Adrenal gland (tissue), 12 donors: Measurements from ENCODE around the gene FABP7. TPM values are rescaled to one million over a fixed set of nuclear protein-coding genes. Genes with fewer than 3 reads are reported as not detected.

Source experiments
- DNase-seq, 7 donors: peaks; one replicate each; pipeline ENCODE4 v3.0.0-alpha.2; 2019 to 2020
- H3K27ac ChIP-seq, 5 donors: fragments of 200-600 bp; sonication (generic) in 4 of 5; 1 replicate in 3 of 5; 2 replicates in 2 of 5; pipeline versions ENCODE4 v1.5.1 to v1.8.0; 2016 to 2020; ENCODE audit warnings: mild to moderate bottlenecking in 1 of 5
- H3K27me3 ChIP-seq: fragments of 200-600 bp; 2 replicates; pipeline ENCODE4 v1.8.0; 2021
- H3K36me3 ChIP-seq, 2 donors: fragments of 200-600 bp; replicated peaks in 1 of 2; 1 replicate in 1 of 2; 2 replicates in 1 of 2; pipeline versions ENCODE4 v1.5.1 to v1.8.0; 2018 to 2022
- H3K4me1 ChIP-seq, 2 donors: fragments of 200-600 bp; replicated peaks in 1 of 2; 1 replicate in 1 of 2; 2 replicates in 1 of 2; pipeline versions ENCODE4 v1.5.1 to v1.8.0; 2018 to 2021
- H3K4me3 ChIP-seq, 4 donors: fragments of 200-600 bp; sonication (generic) in 3 of 4; one replicate each; pipeline ENCODE4 v1.5.1; 2016 to 2018
- H3K9me3 ChIP-seq, 3 donors: fragments of 200-600 bp; sonication (generic) in 1 of 3; replicated peaks in 1 of 3; 1 replicate in 2 of 3; 2 replicates in 1 of 3; pipeline versions ENCODE4 v1.5.1 to v1.8.0; 2016 to 2021
- POLR2A ChIP-seq, 2 donors: fragments of 450-650 bp; IDR thresholded peaks; one replicate each; pipeline ENCODE4 v1.6.1; 2017; ENCODE audit warnings: antibody characterized with exemption in 2 of 2, mild to moderate bottlenecking in 2 of 2, moderate library complexity in 1 of 2
- WGBS, 4 donors: extraction: QIAGEN DNeasy Blood & Tissue Kit in 2 of 4; methylation state at CpG; one replicate each; pipeline versions ENCODE4 v1.1.5 to v1.1.7; 2013 to 2017; 5-methylcytosine and 5-hydroxymethylcytosine counted together
- intact Hi-C, 2 donors: fragments of 100-400 bp; cut with DNase I; formaldehyde crosslinking; loops; one replicate each; pipeline versions ENCODE4 v1.14.1 to v1.15.0; 2022 to 2023
- polyA plus RNA-seq, 3 donors: library from polyadenylated mRNA; stranded (reverse); fragments of 200-250 nt in 2 of 3; fragments of 350-450 nt in 1 of 3; fragmentation: Illumina TruSeq in 1 of 3; extraction: RNeasy Lipid Tissue Mini Kit (QIAGEN cat#74804) in 1 of 3; gene quantifications; one replicate each; pipeline ENCODE4 v1.2.3, GENCODE V29; 2013 to 2014
- total RNA-seq, 9 donors: library from RNA; depleted of rRNA in 4 of 9; stranded (reverse); fragments of >200 nt in 4 of 9; fragments of 120-200 nt in 1 of 9; fragmentation: NEBNext Ultra II Directional in 1 of 9; extraction: Animal tissue kit (Norgen Biotek cat#: 25700) in 1 of 9; gene quantifications; one replicate each; pipeline versions ENCODE4 v1.1.0 to v1.2.4, GENCODE V29; 2013 to 2023
- TF ChIP-seq, protein P1 (sequence below), 6 experiments: fragments of 450-650 bp in 4 of 6; fragments of 200-600 bp in 2 of 6; sonication (generic) in 1 of 6; IDR thresholded peaks; 1 replicate in 5 of 6; 2 replicates in 1 of 6; pipeline versions ENCODE4 v1.5.1 to v1.8.0; 2016 to 2021; ENCODE audit warnings: antibody characterized with exemption in 6 of 6, mild to moderate bottlenecking in 2 of 6, moderate library complexity in 1 of 6
- donor health status: healthy with polysubstance abuse.
- donor health status: Bipolar disorder and iron deficiency.
- donor health status: DM: yes; HTN: yes; CAD: no.
- donor health status: DM: no; HTN: no; CAD: no.
- donor health status: DM: no; HTN: no; CAD: no.
- donor health status: DM: yes; HTN: yes; CAD: no.

FABP7 gene
- total and polyA plus RNA-seq, 12 donors, result 0.22 TPM; not detected in 11

DNA sequence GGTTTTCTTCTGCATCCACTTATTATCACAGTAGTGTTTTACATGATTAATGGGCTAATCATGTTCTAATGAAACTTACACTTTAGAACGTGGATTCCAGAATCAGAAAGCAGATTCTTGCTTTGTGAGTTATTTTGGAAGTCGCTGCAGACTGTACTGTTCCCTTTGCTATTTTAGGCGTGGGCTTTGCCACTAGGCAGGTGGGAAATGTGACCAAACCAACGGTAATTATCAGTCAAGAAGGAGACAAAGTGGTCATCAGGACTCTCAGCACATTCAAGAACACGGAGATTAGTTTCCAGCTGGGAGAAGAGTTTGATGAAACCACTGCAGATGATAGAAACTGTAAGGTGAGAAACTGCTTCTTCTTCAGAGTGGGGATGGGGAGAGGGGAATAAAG, 598 bp downstream of the FABP7 start:
- no peak overlapping the region for H3K4me3 ChIP-seq
- DNase-seq, result no peak
- no peaks in the 10 kb centered on the region for H3K27me3 ChIP-seq
- TF ChIP-seq, protein P1, sequence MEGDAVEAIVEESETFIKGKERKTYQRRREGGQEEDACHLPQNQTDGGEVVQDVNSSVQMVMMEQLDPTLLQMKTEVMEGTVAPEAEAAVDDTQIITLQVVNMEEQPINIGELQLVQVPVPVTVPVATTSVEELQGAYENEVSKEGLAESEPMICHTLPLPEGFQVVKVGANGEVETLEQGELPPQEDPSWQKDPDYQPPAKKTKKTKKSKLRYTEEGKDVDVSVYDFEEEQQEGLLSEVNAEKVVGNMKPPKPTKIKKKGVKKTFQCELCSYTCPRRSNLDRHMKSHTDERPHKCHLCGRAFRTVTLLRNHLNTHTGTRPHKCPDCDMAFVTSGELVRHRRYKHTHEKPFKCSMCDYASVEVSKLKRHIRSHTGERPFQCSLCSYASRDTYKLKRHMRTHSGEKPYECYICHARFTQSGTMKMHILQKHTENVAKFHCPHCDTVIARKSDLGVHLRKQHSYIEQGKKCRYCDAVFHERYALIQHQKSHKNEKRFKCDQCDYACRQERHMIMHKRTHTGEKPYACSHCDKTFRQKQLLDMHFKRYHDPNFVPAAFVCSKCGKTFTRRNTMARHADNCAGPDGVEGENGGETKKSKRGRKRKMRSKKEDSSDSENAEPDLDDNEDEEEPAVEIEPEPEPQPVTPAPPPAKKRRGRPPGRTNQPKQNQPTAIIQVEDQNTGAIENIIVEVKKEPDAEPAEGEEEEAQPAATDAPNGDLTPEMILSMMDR (IDR thresholded peaks at IDR 0.05), result no peak
- no peak for TF ChIP-seq POLR2A (IDR thresholded peaks at IDR 0.05)
- no peaks in the 10 kb centered on the region for H3K36me3 ChIP-seq
- intact Hi-C loops, result no loop called here
- WGBS, 4 donors, result 54 to 59% (median 56%) methylated on average over 4 to 5 of the region's 5 CpGs
- H3K4me1 ChIP-seq, result no peaks in the 10 kb centered on the region
- no peak overlapping the region for H3K27ac ChIP-seq
- no peaks in the 10 kb centered on the region for H3K9me3 ChIP-seq

DNA sequence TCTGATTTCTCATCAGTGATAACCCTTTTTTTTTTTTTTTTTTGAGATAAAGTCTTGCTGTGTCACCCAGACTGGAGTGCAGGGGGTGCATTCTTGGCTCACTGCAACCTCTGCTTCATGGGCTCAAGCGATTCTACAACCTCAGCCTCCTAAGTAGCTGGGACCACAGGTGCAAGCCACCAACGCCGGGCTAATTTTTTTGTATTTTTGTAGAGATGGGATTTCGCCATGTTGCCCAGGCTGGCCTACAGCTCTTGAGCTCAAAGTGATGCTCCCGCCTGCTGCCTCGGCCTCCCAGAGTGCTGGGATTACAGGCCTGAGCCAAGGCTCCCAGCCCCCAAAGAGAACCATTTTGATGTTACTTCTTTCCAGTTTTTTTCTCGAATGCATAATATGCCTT, 2.2 kb downstream of the FABP7 start:
- WGBS, 4 donors, result 83 to 93% (median 90%) methylated on average over 7 of the region's 7 CpGs
- no peak for TF ChIP-seq POLR2A (IDR thresholded peaks at IDR 0.05)
- TF ChIP-seq, protein P1 (IDR thresholded peaks at IDR 0.05), result no peak
- no peaks in the 10 kb centered on the region for H3K4me1 ChIP-seq

DNA sequence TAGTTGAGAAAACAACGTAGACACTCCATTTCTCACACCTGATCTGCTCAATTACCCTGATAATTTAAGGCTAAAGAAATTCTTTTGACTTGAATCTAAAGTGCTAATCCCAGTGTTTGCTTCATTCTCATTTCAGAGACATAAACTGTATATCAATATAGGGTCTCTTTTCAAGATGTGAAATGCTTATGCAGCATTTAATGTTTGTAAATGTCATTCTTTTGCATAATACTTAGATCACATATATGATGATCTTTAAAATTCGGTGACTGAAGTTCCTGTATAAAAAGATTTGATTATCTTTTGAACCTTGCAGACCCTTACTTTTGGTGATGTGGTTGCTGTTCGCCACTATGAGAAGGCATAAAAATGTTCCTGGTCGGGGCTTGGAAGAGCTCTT, 3.9 kb downstream of the FABP7 start:
- WGBS, 4 donors, result 71 to 83% (median 76%) methylated on average over 4 of the region's 4 CpGs
- no peak for TF ChIP-seq POLR2A (IDR thresholded peaks at IDR 0.05)
- TF ChIP-seq, protein P1 (IDR thresholded peaks at IDR 0.05), result no peak
- Histone ChIP-seq H3K27me3 (no peaks in the 10 kb centered on the region), H3K9me3 (no peaks in the 10 kb centered on the region), H3K4me3 (no peak overlapping the region), H3K4me1 (peaks cover under 1 to 2% of the 10 kb centered on the region in 2 donors), H3K27ac (no peak overlapping the region), H3K36me3 (no peaks in the 10 kb centered on the region)
- no peak for DNase-seq
- intact Hi-C loops, result no loop called here

More for the DNA sequence above, 2.2 kb downstream of the FABP7 start:
- intact Hi-C loops, result no loop called here
- H3K27me3 ChIP-seq, result no peaks in the 10 kb centered on the region
- no peak for DNase-seq
- H3K27ac ChIP-seq, result no peak overlapping the region
- H3K36me3 ChIP-seq, result no peaks in the 10 kb centered on the region
- no peaks in the 10 kb centered on the region for H3K9me3 ChIP-seq
- H3K4me3 ChIP-seq, result no peak overlapping the region

DNA sequence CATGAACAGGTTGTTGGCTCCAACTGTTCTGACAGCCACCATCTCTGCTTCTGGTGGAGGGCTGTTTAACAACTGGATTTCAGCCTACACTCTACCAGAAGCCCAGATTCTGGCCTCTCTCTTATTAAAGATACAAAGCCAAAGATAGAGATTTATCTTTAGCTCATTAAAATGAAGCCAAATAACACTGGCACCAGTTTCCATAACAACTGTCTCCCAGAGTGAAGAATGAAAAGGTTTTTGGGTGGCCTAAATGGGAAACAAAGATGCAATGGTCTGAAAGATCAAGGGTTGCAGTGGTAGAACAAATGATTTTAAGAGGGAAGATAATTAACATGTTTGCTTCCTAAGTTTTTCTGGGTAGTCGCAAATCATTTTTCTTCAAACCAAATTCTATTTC, 6.4 kb downstream of the FABP7 start:
- Histone ChIP-seq H3K4me3 (no peak overlapping the region), H3K9me3 (no peaks in the 10 kb centered on the region), H3K4me1 (peaks cover 6 to 12% of the 10 kb centered on the region in 2 donors), H3K36me3 (no peaks in the 10 kb centered on the region), H3K27me3 (no peaks in the 10 kb centered on the region), H3K27ac (no peak overlapping the region)
- intact Hi-C loops, result no loop called here
- WGBS, 4 donors, result 91 to 95% (median 95%) methylated on average over 1 of the region's 1 CpG
- DNase-seq, result no peak
- no peak for TF ChIP-seq POLR2A (IDR thresholded peaks at IDR 0.05)
- TF ChIP-seq, protein P1 (IDR thresholded peaks at IDR 0.05), result no peak
